Thyroid gland (tissue), 4 donors: ENCODE results near the gene B3GALT6. TPM values are rescaled to one million over a fixed set of nuclear protein-coding genes. Genes with fewer than 3 reads are reported as not detected.

ENCODE experiments used
- DNase-seq, 2 donors: peaks; one replicate each; pipeline ENCODE4 v3.0.0-alpha.2; 2019
- H3K27ac ChIP-seq, 3 donors: fragments of 200-600 bp; sonication (generic); 1 replicate in 2 of 3; 2 replicates in 1 of 3; pipeline ENCODE4 v1.5.1; 2016 to 2019; ENCODE audit warnings: mild to moderate bottlenecking in 1 of 3, moderate library complexity in 1 of 3
- H3K27me3 ChIP-seq: fragments of 200-600 bp; sonication (generic); one replicate; pipeline ENCODE4 v1.5.1; 2019
- H3K36me3 ChIP-seq, 2 donors: fragments of 200-600 bp; sonication (generic); one replicate each; pipeline ENCODE4 v1.5.1; 2016 to 2019
- H3K4me1 ChIP-seq, 2 donors: fragments of 200-600 bp; sonication (generic); one replicate each; pipeline ENCODE4 v1.5.1; 2017 to 2019
- H3K4me3 ChIP-seq, 3 donors: fragments of 200-600 bp; sonication (generic); replicated peaks in 1 of 3; 1 replicate in 2 of 3; 2 replicates in 1 of 3; pipeline ENCODE4 v1.5.1; 2016; ENCODE audit warnings: mild to moderate bottlenecking in 1 of 3
- H3K9me3 ChIP-seq: fragments of 200-600 bp; sonication (generic); one replicate; pipeline ENCODE4 v1.5.1; 2017
- POLR2A ChIP-seq, 2 donors: fragments of 450-650 bp; IDR thresholded peaks; one replicate each; pipeline ENCODE4 v1.6.1; 2017; ENCODE audit warnings: antibody characterized with exemption in 2 of 2, mild to moderate bottlenecking in 2 of 2, moderate library complexity in 1 of 2
- WGBS, 2 donors: methylation state at CpG; one replicate each; pipeline ENCODE4 v1.1.5; 2017; 5-methylcytosine and 5-hydroxymethylcytosine counted together
- intact Hi-C: fragments of 100-400 bp; cut with DNase I; formaldehyde crosslinking; loops from one replicate; pipeline ENCODE4 v1.15.1; 2023
- total RNA-seq, 4 donors: library from RNA; depleted of rRNA; stranded (reverse); fragments of >200 nt; gene quantifications; one replicate each; pipeline ENCODE4 v1.2.3, GENCODE V29; 2016
- TF ChIP-seq, protein P1 (sequence below), 6 experiments: fragments of 200-600 bp in 3 of 6; fragments of 450-650 bp in 3 of 6; sonication (generic) in 3 of 6; IDR thresholded peaks; one replicate each; pipeline ENCODE4 v1.5.1; 2016 to 2019; ENCODE audit warnings: antibody characterized with exemption in 6 of 6, mild to moderate bottlenecking in 2 of 6, inconsistent platforms in 1 of 6, moderate library complexity in 1 of 6

B3GALT6 gene
- total RNA-seq, 4 donors from 2014 or later = 18.0 to 32.2 (median 25.5) TPM

DNA sequence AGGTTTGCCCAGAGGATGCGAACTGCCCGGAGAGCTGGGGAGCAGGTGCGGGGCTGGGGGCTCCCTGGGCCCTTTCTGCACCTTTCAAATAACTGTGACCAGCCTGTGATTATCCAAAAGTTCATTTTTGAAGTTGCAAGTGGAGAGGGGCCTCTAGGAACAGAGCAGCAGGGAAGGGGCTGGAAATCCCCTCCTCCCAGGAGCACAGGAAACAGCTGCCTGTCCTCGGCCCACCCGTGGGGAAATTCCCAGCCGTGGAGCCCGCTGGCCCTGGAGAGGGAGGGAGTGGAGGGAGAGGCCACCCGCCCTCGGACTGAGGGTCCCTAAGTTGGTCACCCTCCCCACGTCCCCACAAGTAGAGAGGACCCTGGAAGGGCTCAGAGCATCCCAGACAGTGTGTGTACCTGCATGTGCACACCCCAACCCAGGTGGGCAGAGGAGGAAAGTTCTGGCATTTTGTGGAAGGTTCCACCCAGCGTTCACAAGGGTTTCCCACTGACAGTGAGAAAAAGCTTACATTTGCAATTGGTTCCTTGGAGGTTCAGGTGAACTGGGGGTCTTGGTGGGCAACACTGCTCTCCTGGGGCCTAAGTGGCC lies 16.9 kb upstream of the B3GALT6 start:
- no peak overlapping the region for H3K4me3 ChIP-seq
- H3K9me3 ChIP-seq = no peaks in the 10 kb centered on the region
- no peak overlapping the region for H3K27ac ChIP-seq
- DNase-seq = no peak
- intact Hi-C loops = no loop called here
- no peak for TF ChIP-seq POLR2A (IDR thresholded peaks at IDR 0.05)
- TF ChIP-seq, protein P1, sequence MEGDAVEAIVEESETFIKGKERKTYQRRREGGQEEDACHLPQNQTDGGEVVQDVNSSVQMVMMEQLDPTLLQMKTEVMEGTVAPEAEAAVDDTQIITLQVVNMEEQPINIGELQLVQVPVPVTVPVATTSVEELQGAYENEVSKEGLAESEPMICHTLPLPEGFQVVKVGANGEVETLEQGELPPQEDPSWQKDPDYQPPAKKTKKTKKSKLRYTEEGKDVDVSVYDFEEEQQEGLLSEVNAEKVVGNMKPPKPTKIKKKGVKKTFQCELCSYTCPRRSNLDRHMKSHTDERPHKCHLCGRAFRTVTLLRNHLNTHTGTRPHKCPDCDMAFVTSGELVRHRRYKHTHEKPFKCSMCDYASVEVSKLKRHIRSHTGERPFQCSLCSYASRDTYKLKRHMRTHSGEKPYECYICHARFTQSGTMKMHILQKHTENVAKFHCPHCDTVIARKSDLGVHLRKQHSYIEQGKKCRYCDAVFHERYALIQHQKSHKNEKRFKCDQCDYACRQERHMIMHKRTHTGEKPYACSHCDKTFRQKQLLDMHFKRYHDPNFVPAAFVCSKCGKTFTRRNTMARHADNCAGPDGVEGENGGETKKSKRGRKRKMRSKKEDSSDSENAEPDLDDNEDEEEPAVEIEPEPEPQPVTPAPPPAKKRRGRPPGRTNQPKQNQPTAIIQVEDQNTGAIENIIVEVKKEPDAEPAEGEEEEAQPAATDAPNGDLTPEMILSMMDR (IDR thresholded peaks at IDR 0.05) = no peak
- no peaks in the 10 kb centered on the region for H3K4me1 ChIP-seq
- no peaks in the 10 kb centered on the region for H3K27me3 ChIP-seq
- peaks cover 25 to 28% of the 10 kb centered on the region in 2 donors for H3K36me3 ChIP-seq
- 52 to 58% methylated on average over 9 to 10 of the region's 11 CpGs for WGBS, 2 donors

GRCh38 chr1:1215881-1216605 lies 16.0 kb upstream of the B3GALT6 start:
- intact Hi-C loops = no loop called here
- 89 to 97% methylated on average over 5 to 6 of the region's 21 CpGs for whole genome bisulfite sequencing, 2 donors
- H3K27ac ChIP-seq = no peak overlapping the region
- H3K4me1 ChIP-seq = no peaks in the 10 kb centered on the region
- peaks cover 26 to 36% of the 10 kb centered on the region in 2 donors for H3K36me3 ChIP-seq
- TF ChIP-seq POLR2A (IDR thresholded peaks at IDR 0.05) = no peak
- TF ChIP-seq, protein P1 (IDR thresholded peaks at IDR 0.05) = no peak
- no peaks in the 10 kb centered on the region for H3K27me3 ChIP-seq
- no peak for DNase-seq
- no peak overlapping the region for H3K4me3 ChIP-seq
- H3K9me3 ChIP-seq = no peaks in the 10 kb centered on the region

GRCh38 chr1:1216770-1217620 lies 15.0 kb upstream of the B3GALT6 start:
- intact Hi-C loops = no loop called here
- TF ChIP-seq, protein P1 (IDR thresholded peaks at IDR 0.05) = no peak
- no peak for TF ChIP-seq POLR2A (IDR thresholded peaks at IDR 0.05)
- Histone ChIP-seq H3K9me3 (no peaks in the 10 kb centered on the region), H3K27me3 (no peaks in the 10 kb centered on the region), H3K27ac (peak overlapping the region in 1 of 3 donors; percentile 2), H3K4me1 (no peaks in the 10 kb centered on the region), H3K4me3 (no peak overlapping the region), H3K36me3 (peaks cover 36 to 44% of the 10 kb centered on the region in 2 donors)
- no peak for DNase-seq
- WGBS, 2 donors = 91 to 93% methylated on average over 71 to 73 of the region's 74 CpGs

- intact Hi-C loops = no loop called here
- Histone ChIP-seq H3K9me3 (no peaks in the 10 kb centered on the region), H3K36me3 (peaks cover 44 to 53% of the 10 kb centered on the region in 2 donors), H3K4me1 (no peaks in the 10 kb centered on the region), H3K27me3 (no peaks in the 10 kb centered on the region), H3K4me3 (no peak overlapping the region), H3K27ac (no peak overlapping the region)
- no peak for TF ChIP-seq POLR2A (IDR thresholded peaks at IDR 0.05)
- TF ChIP-seq, protein P1 (IDR thresholded peaks at IDR 0.05) = no peak
- 94 to 97% methylated on average over 44 to 52 of the region's 52 CpGs for WGBS, 2 donors
- no peak for DNase-seq
Observed at GRCh38 chr1:1217621-1218523, 14.2 kb upstream of the B3GALT6 start.
